HG03103 (cell line): ENCODE results near the gene COL27A1.

Experiments
- ATAC-seq: cut with Tn5 transposase; IDR thresholded peaks from one replicate; pipeline ENCODE4 v1.9.1; 2021; ENCODE audit warnings: low read depth; ENCODE audit not compliant: unreplicated experiment

Gene COL27A1

DNA sequence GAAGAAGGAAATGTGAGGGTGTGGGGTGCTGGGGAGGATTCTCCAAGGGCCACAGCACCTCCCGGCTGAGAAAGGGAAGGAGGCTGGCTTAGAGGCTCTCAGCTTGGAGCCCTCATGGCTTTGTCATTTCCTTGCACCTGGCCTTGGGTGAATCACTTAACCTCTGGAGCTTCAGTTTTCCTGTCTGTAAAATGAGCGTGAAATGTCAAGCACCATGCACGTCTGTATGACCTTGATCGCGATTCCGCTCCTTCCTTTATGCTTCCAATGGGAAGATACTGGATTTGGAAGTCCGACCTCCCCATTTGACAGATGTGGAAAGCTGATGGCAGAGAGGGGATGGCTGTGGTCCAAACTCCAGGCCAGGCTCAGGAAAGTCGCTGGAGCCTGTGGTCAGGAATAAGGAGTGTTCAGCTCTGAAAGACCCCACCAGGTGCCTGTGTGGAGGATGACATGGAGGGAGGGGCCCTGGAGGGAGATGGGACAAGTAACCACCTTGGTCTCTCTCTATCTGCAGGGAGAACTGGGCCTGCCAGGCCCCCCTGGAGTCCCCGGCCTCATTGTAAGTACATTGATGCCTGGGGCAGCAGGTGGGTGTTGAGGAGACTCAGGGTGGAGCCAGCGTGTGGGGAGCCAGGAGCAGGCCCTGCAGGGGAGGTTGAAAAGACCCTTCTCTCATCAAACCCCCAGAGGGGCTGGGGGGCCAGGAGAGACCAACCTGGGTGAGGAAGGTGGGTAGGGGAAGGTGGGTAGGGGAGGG, 66.5 kb downstream of the COL27A1 start:
- no peak for ATAC-seq

DNA sequence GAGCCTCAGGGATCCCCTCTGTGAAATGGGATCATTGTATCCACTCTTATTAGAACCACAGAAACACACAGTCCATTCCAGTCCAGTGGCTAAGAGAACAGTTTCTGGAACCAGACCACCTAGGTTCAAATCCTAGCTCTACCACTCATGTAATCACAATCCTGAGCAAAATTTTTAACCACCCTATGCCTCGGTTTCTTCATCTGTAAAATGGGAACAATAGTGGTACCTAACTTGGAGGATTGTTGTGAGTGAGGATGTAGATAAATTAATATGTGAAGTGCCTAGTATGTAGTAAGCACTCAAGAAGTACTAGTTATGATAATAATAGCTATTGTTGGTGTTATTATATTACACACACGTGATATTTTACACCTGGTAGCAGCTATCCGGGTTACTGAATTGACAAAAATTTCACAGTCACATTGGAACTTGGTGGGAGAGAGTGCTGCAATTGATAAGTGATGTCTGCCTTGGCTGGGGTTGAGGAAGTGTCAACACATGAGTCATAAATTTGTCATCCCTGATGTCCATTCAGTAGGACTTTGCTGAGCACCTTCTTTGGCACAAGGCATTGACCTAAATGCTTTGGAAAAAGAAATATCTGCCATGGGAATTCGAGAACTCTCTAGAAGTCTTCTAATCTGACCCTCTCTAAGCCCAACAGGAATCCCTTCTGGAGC, 68.4 kb downstream of the COL27A1 start:
- ATAC-seq: no peak

DNA sequence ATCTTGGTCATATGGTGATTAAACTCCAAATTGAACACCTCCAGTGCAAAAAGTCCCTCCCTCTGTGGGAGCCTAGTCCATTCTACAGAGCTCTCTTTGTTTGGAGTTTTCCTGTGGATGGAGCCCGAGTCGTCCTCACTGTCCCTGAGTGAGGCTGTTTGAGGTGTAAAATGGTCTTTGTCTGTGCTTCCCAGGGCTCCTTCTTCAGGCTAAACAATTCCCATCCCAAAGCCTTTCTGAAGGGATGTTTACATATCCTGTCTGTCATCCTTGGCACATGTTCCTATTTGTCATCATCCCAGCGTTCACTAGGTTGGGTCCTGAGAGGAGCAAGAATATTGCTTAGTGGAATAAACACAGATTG, 68.9 kb downstream of the COL27A1 start:
- no peak for ATAC-seq

DNA sequence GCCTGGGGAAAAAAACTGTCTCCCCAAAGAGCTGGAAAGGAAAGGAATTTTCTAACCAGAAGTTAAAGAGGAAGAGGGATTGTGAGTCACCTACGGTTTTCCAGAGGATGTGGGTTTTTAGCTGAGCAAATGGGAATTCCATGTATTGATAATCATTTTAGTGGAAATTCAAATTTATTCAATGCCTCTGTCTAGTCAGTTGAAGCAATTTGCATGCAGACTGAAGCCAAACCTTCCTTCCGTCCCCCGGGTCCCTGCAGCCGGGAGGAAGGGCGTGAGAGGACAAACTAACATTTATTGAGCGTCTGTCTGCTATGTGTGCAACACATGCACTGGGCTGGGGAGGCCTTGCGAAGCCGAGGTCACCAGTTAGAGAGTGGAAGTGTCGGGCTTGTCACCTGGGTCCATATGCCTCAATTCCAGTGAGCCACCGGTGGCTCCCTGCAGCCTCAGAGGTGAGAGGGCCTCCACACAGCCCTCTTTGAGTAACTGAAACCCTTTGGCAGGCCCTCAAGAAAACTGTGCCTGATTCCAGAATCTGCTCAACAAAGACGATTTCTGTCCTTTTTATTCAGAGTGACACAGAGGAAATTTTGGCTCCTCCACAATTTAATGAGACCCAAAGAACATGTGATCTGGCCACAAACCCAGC, 70.3 kb downstream of the COL27A1 start:
- no peak for ATAC-seq

DNA sequence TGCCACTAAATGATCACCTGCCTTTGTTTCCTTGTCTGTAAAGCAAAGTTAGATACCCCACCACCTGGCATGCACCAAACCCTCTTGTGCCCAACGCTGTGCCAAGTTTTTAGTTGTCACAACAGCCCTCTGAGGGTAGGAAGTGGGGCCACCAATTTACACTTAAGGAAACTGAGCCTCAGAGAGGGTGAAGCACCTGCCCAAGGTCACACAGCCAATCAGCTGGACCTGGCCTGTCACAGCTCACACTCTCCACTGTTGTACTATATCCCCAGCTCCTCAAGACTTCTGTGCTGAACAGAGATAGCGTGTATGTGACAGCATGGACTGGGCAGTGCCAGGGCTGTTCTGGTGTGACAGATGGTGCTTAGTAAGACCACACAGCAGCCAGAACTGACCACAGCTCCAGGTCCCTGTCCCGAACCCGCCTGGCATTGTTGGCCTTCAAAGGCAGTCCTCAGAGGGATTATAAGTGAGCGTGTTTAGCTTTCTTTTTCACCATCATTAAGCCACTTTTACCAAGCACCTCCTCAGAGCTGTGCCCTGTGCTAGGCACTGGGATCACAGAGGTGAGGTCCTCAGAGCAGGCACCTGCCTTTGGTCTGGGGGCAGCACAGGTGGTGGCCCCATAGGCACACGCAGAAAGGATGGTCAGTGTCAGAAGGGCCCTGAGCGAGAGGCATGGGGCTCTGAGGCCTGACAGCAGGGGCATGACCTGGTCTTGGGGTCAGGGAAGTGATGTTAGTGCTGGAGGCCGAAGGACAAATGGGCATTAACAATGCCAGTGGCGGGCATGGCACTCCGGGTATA, 71.1 kb downstream of the COL27A1 start:
- no peak for ATAC-seq

DNA sequence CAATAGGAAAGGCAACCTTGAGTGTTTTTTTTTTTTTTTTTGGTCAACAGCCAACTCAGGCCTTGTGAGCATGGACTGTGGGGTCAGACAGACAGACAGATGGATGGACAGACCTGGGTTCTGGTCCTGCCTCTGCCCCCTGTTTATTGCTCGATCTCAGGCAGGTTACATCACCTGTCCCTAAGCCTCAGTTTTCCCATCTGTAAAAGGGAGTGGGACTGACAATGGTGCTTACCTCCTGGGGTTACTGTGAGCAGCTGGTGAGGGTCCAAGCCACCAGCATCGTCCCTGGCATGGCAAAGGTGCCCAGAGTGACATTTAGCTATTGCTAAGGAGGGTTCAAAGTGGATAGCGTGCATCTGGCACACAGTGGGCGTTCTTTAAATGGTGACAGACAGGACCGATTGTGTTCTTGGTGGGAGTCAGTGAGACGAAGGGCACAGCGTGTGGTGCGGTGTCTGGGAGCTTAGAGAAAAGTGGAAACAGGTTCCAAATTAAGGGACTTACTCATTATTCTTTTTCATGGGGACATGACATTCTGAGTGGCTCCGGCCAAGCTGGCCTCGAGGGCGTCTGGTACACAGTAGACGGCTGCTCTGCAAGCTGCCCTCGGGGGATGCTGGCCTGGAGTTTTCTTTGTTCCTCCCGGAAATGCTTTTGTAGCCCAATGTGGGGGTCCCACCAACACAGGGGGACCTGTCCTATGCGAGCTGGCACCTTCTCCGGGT, 72.1 kb downstream of the COL27A1 start:
- no peak for ATAC-seq

DNA sequence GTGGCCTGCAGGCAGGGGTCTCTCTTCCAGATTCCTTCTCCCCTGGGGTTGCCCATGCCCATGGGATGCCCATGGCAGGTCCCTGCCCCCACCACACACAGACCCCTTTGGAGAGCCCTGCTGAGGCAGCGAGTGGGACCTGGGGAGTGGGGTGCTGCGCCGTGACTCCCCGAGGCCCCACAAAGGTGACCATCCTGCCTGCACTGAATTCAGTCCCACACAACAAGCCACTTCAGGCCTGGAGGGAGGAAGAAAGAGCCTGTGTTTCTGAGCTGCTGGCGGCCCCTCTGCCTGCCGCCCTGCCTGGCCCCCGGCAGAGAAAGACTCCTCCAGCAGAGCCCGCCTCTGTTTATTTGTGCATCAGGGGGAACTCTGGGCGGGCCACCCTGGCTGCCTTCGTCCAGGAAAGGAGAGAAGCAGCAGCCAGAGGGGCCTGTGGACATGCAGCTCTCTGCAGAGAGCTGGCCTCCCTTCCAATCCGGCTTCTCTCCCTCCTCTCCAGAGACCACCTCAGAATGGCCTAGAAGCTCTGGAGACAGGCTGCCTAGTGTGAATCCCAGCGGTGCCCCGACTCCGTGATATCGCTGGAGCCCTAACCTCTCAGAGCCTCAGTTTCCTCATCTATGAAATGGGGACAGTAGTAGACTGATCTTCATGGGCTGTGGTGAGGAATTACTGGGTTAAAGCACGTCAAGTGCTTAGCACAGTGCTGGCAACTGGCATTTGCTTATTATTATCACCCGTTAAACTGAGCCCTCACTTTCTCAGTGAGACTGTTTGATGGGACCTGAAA, 72.9 kb downstream of the COL27A1 start:
- no peak for ATAC-seq

DNA sequence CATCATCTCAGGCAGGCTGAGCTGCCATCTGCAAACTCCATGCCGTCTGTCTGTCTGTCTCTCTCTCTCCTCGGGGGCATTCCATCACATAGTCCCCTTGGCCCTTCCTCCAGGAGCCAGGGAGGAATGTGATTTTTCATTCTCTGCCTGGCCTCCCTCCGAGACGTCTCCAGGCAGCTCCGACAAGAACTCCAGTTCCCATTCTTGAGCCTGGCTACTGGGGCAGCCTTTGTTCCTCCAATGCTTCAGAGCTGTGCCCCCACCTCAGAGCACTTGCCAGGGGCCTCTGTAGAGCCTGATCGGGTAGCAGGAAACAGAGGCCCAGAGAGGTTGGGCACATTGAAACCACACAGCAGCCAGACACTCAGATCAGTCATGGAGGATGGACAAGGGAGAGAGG, 74.0 kb downstream of the COL27A1 start:
- ATAC-seq: no peak

DNA sequence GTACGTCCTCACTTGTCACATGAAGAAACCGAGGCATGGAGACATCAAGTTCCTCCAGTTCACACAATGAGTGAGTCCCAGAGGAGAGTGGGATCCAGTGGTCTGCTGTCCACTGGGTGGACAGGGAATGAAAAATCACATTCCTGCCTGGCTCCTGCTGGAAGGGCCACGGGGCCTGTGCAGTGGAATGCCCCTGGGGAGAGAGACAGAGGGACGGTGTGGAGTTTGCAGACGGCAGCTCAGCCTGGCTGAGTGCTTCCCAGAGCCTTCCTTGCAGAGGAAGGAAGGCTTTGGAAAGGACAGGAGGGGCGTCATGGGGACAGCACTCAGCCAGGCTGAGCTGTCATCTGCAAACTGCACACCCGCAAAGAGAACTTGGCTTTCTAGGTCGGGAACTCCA, 74.7 kb downstream of the COL27A1 start:
- ATAC-seq: no peak

DNA sequence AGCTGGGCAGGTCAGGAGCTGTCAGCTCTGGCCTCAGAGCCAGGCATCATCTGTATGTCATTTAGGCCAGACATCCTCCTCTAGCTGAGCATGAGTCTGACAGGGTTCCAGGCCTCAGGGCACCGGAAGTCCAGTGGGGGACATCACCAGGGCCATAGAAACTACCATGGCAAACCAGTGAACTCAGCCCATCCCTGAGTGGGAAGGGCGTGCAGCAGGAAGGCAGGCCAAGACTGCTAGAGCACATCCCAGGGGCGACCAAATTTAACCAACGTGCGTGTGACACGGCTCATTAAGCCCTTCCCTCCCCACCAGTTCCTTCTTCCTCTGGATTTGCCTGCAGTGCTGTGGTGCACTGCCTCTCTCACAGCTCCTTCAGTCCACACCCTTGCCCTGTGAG, 75.9 kb downstream of the COL27A1 start:
- ATAC-seq: no peak

DNA sequence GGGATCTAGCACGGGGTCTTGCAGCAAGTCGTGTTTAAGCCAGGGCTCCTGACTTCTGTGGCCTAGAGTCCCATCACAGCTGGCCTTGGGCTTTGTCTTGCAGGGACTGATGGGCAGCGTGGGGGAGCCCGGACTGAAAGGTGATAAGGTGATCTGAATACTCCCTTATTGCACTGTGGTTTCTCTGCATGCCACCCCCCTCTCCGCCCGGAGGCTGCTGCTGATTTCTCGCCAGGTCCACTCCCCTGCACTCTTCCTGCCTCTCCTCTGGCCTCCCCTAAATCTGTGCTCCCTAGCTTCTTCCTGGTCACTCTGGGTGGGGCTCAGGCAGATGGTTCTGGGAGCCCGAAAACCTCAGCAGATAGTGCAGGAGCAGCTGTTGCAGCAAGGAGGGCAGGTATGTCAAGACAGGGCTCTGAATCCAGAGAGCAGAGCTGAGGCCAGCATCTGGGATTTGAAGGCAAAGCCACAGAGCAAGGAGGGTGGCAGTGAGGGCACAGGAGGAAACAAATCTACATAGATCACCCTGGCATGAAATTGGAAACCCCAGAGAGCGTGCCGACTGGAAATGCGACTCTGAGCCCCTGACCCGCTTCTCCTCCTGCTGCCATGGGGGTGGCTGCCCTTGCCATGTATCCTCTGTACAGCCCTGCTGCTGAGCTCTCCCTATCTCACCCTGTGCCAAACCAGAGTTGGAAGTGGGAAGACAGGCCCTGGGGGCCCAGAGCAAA, 76.5 kb downstream of the COL27A1 start:
- no peak for ATAC-seq

DNA sequence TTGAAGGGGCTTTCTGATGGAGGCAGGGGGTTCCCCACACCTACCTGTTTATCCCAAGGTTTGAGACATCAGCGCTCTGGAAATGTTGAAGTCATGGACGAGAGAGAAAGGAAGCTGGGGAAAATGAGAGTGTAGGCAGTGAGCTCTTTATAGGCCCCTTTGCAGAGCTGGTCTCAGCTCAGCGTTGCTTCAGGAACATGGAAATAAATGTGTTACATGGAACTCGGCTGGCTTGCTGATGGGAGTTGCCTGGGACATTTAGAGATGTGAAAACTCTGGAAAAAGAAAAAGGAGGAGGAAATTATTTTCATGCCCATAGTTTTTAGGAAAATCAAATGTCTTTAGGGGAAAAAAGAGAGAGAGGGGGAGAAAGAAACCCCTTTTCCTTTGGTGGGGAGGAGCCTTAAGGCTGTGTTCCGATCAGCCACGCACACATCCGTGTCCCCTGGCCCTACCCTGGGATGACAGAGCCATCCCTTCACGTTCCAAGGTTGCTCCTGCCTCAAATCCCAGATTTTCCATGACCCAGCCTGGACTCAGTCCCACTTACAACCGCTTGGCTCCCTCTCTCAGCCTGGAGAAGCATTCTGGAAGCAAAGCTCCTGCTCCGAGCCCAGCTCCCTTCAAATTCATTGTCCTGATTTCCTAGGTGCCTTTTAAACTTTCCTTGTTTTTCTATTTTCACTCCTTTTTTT, 78.3 kb downstream of the COL27A1 start:
- no peak for ATAC-seq

DNA sequence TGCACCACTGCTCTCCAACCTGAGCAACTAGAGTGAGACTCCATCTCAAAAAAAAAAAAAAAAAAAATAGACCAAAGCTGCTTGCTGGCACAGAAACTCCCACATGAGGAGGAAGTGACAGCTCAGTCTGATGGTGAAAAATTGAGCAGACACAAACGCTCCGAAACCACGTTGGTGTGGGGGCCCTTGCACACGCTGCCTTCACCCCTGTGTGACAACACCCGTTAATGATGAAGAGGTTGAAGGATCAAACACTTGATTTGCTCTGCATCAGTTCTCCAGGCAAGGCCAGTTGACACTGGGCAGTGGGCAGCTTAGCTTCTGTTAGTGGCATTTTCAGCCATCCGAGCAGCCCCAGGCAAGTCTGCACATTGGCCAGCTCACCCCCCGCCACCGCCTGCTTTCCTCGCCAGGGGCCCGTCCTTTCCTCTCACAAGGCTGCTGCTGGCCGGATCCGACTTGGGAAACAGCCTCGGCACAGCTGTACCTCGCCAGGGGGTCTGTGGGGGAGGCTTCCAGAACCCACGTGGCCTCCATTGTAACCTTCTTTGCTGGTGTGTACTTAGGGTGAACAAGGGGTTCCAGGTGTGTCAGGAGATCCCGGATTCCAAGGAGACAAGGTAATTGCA, 79.8 kb downstream of the COL27A1 start:
- ATAC-seq: no peak

DNA sequence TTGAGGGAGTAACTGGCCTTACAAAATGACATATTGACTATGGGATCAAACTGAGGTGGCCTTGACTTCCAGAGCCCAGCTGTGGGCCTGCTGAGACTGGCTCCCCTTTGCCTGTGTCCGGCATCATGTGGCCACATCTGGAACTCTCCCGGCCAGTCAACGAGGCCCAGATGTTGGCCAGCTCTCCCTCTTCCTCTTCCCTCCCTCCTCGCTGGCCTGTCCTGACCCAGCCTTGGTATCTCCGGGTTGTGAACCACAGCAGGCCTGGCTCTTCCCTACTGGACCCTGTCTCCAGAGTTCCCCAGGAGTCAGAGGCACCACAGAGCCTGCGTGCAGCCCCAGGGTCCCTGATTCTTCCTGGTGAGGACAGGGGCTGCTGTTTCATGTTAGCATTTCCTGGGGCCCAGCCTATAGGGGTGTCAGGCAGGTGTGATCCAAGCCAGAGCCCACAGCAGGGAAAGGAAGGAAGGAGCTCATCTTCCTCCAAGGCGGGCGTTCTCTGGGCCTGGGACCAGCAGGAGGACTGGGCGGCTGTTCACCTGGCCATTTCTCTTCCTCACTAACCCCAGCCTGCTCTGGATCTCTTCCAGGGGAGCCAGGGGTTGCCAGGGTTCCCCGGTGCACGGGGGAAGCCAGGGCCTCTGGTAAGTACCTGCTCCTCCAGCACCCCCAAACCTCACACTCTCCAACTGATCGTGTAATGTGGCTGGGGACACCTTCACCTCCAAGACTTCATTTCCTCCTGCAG, 81.2 kb downstream of the COL27A1 start:
- no peak for ATAC-seq

DNA sequence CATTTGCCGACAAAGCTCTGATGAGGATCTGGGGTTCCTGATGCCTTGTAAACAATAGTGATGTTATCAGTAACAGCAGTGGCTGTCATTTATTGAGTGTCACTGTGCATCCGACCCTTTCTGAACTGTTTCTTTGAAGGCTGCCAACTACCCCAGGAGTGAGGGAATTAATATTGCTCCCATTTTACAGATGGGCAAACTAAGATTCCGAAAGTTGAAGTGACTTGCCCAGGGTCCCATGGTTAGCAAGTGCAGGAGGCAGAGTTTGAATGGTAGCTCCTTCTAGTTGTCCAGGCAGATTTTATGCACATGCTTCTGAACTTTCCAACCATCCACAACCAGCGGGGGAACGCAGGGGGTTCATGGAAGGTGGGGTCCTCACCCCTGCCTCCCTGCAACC, 81.9 kb downstream of the COL27A1 start:
- ATAC-seq: no peak

DNA sequence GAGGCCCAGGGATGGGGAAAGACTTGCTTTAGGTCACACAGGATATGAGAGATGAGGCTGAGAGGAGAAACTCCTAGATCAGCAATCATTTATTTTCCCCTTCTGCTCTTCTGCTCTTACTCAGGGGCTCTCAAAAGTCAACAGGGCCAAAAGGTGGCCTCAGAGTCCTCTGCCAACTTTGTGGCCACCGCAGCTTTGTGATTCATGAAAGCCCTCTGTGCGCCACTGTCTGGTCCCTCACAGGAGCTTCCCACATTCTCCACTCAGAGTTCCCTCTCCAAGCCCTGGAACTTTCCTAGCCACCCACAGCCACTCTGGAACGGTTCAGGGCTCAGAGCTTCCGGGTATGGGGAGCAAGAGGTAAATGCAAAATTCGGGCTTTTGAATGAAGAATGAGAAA, 82.4 kb downstream of the COL27A1 start:
- ATAC-seq: no peak

DNA sequence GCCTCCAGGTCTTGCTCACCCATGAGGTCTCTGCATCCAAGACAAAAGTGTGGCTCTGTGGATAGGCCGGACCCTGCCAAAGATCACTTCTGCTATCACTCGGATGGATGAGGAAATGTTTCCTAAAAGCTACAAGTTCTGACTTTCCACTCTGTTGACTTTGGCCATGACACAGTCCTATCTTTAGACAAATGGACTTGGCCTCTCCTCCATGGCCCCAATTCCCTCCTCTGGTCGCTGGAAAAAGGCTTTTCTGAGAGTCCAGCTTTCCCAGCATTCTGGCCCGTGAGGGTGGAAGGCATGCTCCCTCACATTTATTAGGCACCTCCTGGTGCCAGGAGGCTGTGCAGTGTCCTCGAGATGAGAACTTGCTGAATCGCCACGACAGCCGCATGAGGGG, 83.1 kb downstream of the COL27A1 start:
- no peak for ATAC-seq
